GM04504 (cell line): ENCODE results near the gene ADRA2B.
"Not testable (repeated sequence)": the region's sequence is repeated elsewhere in the genome, so short reads cannot be mapped to it uniquely, and the experiment has no call there.

Source experiments
- DNase-seq: peaks from one replicate; pipeline ENCODE4 v3.0.0-alpha.2; 2012; ENCODE audit warnings: low read depth

The ADRA2B gene

DNA sequence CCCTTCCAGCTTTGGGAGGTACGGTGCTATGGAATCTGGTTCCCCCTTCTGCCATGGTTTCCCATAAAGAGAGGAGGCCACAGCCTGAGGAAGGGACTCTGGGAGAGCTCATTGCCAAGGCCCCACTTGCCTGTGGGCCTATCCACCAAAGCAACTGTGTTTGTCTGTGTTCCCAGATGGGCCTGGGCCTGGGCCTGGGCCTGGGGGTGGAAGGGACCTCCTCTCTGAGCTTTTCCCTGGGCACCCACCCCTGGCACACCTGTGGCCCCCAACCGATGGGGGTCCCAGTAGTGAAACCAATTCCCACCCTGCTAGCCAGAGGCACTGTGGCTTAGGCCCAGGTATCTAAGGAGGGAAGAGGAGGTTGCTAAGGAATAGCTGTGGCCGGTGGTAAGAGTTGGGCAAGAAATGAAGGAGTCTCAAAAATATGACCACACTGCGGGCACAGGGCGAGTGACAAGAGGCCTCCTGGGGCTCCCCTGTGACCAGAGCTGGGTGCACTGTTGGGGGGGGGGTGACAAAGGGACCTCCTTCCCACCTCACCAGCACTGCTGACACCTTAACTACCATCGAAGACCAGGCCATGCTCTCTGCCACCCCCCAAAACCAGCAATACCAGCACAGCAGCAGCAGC, 33.8 kb upstream of the ADRA2B start:
- no peak for DNase-seq

DNA sequence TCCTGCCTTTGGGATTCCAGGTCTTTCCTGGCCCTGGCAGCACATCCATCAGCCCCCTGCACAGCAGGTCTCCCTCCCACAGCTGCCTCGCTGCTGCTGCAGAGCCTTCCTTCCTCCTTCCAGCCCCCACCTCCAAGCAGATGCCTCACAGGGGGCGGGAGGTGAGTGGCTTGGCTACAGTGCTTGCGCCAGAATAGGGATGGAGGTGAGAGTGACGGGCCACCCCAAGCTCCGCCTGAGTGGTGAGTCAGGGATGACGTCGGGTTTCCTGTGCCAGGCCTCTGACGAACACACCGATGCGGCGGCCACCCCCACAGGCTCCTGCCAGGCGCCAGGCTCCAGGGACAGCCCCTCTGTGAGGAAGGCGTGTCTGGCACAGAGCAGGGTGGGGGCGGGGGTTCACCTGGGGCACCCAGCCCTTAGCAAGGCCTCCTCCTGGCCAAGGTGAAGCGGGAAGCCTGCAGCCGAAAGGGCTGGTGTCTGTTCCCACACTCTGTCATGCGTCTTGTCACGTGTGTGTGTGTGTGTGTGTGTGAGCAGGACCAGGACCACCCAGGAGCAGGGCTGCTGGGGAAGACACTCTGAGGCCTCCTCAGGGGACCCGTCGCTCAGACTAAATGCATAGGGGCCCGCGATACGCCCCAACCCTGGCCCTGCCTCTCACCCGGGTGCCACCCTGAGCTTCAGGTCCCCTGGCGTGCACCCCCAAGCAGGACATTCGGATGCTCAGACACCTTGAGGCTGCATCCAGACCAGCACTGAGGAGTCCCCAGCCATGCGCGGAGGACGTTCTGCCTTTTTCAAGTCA, 32.2 kb upstream of the ADRA2B start:
- peak; percentile 35 for DNase-seq

DNA sequence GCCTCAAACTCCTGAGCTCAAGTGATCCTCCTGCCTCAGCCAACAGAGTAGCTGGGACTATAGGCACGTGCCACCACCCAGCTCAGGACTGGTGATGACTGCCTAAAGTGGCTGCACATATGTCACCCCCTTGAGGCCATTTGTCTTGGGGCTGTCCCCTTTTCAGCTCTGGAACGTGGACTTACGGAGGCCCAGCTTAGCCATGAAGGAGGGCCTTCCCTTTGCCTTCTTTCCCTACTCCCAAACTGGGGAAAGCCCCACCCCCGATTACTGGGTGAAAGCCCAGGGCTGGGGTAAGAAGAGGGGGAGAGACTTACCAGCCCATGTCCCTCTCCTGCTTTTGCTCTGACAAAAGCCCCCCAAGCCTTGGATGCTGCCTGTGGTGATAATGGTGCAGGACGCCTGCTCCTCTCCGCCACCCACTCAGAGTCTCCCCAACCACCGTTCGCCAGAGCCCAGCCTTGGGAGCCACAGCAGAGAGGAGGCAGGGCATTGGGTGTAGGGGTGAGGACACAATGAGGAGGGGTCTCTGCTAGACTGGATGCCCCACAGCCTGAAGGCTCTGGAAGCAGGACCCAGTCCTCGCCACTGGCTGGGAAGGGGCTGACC, 31.3 kb upstream of the ADRA2B start:
- no peak for DNase-seq

DNA sequence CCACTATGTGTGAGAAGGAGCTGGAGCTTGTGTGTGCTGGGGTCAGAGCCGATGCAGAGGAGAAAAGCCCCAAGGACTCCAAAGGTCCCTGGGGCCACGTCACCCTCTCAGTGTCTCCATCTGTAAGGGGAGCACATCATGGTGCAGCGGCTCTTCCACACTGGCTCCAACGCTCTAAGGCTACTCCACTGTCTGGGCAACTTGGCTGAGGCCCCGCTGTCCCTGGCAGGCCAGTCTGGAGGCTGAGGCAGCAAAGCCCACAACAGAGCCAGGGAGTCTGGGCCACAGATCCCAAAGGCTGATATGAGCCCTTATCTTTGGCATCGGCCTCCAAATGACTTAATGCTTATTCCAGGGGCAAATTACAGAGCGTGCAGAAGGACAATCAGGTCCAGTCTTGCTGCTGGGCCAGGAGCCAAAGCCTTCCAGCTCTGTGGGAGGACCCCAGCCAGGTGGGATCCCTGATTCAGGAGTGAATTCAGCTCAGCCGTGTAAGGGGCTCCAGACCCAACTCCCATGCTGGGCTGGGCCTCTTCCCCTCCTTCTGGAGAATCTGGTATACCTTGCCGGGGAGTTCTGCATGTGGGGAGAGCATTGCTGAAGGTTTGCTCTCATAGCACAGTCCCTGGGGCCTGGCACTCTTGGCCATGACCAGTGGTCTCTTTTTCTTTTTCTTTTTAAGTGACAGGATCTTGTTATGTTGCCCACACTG, 30.7 kb upstream of the ADRA2B start:
- no peak for DNase-seq

DNA sequence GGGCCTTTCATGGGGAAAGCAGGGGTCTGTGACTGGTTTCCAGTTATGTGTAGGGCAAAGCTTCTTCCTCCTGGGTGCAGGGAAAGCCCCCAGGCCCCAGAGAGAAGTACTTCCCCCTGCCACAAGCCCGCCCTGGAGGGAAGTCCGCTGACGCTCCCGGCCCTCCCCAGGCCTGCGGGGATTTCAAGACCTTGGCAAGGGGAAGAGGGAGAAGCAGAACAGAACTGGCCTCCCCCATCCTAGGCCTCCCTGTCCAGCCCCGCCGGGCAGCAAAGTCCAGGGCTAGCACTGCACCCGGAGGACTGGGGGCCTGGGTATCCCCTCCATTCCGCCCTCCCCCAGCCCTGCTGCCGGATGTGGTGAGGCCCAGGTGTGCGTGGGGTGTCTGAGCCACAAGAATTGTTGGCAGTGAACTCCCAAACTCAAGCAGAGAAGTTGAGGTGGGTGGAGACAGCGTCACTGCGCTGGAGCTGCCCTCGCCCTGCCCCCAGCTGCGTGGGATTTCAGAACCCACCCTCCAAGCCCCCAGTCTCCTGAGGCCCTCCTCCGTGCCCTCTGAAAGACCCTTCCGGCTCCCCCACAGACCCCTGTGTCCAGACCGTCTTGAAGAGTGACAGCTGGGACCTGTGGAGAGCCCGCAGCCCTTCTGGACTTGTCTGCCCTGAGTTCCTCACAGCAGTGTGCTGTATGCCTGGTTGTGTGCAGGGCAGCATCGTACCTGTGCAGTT, 29.9 kb upstream of the ADRA2B start:
- DNase-seq = no peak

DNA sequence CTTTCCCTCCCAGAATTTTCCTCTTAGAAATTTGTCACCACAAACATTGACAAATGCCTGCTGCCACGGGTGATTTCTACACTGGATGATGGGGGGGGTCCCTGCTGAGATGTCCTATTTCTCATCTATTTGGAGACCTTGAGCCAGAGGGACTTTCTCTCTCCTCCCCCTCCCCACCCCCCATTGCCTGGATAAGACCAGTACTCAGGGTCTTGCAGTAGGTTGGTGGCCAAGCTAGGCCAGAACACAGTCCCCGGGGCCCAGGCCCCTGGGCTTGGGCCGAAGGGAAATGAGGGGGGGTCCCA, 29.4 kb upstream of the ADRA2B start:
- DNase-seq = no peak

DNA sequence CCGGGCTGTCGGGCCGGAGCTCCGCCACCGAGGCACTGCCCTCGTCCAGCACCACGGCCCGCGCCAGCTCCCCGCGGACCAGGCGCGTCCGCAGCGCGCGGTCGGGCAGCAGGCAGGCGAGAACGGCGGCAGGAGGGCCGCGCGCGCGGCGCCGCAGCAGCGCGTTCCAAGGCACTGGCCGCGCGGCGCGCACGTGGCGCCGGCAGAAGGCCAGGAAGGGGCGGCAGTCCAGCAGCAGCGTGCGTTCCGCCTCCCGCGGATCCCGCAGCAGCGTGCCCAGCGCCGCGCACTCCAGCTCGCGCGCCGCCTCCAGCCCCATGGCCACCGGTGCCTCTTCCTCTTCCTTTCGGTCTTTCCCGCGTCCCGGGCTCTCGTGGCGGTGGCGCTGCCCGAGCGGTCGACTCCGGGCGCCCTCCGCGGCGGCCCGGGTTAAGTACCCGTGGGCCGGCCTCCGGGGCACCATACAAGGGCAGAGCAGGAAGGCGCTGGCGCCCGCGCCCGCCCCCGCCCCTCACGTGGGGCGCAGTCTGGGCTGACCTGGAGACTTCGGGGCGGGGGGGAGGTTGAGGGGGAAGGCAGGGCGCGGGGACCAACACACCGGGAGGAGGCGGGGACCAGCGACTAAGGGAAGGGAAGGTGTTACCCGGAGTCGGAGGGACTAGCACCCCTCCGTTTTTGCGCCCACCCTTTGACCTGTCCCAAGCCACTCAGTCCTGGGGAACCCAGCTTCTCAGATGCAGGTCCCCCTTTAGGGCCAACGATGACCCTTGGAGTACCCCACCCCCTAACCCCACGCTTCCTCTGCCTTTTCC, 28.9 kb upstream of the ADRA2B start, which contains the start of gene DUSP2:
TSS of gene DUSP2 (minus strand) at position 405 of the 812 bp plus-strand sequence. CDS start at position 319, 86 bp downstream.
- DNase-seq = peak; percentile 24

DNA sequence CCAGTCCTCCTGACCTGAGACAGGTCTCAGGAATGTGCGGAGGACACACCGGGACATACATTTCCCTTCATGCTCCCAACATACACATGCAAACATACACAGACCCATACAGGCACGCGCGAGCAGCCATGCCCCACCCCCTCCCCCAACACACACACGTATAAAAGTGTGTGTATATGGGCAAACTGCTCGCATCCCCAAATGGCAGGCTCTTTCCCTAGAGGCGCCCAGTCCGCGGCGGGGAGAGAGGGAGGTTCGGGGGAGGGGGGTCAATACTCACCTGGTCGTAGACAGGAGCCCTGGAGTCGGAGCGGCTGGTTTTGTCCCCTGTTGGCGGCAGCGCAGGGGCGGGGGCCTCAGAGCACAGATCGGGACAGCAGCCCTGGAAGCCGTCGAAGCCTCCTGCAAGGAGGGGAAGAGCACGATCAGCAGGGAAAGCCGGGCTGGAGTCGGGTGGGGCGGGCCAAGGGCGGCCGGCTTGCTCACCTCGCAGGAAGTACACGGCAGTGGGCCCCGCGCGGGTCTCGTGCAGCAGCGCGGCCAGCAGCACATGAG, 28.2 kb upstream of the ADRA2B start:
- no peak for DNase-seq

DNA sequence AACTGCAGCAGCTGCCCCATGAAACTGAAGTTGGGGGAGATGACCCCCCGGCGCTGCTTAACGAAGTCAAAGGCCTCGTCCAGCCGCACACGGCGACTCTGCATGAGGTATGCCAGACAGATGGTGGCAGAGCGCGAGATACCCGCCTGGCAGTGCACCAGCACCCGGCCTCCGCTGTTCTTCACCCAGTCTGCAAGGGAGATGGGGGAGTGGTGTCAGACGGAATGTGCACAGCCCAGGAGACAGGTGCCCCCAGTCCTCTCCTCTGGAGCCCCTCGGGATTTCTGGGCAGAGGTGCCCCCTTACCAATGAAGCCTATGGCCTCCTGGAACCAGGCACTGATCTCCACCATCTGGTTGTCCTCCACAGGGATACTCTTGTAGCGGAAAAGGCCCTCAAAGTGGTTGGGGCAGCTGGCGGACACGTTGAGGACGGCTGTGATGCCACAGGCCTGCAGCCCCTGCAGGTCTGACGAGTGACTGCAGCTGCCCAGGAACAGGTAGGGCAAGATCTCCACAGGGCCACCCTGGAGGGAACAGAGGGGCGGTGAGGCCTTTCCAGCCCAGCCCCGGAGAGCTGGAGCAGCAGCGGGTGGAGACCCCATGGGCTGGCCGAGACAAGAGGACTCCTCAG, 27.6 kb upstream of the ADRA2B start:
- no peak for DNase-seq

DNA sequence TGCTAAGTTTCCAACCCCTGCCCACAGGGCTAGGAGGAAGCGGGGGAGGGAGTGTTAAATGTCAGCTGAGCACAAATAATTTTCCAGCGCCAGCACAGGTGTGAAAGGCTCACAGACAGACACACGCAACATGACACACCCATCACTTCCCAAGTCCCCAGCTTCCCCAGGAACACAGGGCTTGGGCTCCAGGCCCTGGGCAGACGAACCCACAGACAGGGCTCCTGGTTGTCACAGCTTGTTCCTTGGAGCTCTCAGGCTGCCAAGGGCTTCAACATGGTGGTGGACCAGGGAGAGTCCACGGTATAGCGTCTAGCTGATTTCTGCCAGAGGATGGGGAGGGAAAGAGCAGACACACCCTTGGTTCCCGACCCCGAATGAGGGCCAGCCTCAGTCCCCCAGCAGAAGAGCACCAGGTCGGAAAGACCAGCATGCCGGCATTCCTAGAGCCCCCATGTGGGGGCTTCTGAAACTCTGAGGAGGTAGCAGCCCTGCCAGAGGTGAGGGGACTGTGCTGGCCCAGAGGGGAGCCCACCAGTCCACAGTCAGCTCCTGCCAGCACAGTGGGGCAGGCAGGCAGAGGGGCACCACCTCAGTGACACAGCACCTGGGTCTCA, 27.0 kb upstream of the ADRA2B start:
- DNase-seq = no peak

DNA sequence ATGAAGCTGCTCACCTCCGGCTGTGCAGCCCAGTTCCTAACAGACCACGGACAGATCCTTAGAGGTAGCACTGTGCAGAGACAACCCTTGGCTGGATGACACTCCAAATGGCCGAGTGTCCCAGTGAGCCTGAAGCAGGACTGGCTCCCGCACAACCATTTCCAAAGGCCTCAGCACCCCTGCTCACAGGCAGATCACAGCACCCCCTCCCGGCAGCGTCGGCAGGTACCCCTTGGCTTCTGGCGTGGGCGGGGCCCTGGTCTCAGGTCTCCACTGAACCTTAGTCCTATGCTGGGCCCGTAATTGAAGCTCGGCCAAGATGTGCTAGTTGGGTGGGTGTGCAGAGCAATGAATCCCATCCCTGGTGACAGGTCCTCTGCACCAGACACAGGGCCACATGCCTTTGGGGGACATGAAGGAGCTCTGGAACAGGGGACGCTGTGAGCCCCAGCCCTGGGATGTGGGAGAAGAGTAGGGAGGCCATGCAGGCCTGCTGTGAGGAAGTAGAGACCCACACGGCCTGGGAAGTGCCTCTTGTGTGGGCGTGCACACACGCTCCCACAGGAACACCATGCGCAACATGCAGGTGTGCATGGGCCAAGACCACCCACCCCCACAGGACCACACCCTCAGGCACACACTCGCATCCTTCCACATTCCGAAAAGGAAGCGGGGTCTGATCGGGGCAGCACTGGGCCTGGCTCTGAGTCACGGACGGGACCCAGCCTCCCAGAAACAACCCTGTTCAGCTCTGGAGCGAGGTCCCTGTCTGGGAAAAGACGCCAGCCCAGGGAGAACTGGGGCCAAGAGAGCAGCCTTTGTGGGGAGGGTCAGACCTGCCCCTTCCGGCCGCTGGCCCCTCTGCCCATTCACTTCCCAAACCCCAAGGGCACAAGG, 26.1 kb upstream of the ADRA2B start:
- no peak for DNase-seq

DNA sequence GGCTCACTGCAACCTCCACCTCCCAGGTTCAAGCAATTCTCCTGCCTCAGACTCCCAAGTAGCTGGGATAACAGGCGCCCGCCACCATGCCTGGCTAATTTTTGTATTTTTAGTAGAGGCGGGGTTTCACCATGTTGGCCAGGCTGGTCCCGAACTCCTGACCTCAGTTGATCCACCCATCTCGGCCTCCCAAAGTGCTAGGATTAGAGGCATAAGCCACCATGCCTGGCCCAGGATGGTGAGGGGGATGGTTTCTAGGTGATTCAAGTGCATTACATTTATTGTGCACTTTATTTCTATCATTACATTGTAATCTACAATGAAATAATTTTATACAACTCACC, 25.2 kb upstream of the ADRA2B start:
- not testable (repeated sequence) for DNase-seq

DNA sequence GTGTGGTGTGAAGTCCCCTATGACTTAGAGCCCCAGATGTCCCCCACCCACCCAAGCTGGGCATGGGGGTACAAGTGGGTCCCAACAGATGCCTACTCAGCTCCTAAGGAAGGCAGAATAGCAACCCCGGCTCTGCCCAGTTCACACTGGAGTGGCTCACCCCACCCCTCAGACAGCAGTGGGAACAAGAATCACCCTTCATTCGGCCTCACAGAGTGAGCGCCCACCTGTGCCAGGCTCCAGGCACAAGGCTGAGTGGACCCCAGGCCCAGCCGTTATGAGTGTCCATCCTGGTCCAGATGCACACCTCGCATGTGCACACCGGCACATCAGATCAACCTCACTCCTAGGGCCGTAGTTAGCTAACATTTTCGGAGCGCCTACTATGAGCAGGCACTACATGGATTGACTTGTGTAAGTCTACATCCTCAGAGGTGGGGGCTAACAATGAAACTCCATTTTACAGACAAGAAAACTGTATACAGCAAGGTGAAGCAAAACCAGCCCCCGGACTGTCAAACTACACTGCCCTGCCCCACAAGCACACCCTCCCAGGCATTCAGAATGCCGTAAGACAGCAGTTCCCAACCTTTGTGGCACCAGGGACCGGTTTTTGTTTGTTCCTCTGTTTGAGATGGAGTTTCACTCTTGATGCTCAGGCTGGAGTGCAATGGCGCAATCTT, 24.7 kb upstream of the ADRA2B start:
- no peak for DNase-seq

DNA sequence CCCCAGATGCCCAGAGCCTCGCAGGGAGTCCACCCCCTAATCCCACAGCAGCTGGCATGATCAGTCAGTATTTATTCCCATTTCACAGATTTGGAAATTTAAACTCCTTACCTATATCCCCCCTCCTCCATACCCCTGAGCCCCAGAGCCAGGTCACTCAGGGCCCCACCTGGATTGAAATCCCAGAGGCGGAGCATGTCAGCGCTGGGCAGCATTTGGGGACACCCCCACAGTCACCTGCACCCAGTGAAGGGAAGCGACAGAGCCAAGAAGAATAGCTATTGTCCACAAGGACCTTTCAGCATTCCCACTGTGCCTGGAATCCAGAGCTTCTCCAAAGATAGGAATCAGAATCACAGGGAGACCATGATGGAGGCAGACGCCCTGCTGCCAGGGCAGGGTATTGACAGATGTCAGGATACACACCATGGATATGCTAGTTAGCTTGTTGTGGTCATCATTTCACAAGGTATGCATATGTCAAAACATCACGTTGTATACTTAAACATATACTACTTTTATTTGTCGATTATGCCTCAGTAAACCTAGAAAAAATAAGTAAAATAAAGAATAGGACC, 22.9 kb upstream of the ADRA2B start:
- no peak for DNase-seq

DNA sequence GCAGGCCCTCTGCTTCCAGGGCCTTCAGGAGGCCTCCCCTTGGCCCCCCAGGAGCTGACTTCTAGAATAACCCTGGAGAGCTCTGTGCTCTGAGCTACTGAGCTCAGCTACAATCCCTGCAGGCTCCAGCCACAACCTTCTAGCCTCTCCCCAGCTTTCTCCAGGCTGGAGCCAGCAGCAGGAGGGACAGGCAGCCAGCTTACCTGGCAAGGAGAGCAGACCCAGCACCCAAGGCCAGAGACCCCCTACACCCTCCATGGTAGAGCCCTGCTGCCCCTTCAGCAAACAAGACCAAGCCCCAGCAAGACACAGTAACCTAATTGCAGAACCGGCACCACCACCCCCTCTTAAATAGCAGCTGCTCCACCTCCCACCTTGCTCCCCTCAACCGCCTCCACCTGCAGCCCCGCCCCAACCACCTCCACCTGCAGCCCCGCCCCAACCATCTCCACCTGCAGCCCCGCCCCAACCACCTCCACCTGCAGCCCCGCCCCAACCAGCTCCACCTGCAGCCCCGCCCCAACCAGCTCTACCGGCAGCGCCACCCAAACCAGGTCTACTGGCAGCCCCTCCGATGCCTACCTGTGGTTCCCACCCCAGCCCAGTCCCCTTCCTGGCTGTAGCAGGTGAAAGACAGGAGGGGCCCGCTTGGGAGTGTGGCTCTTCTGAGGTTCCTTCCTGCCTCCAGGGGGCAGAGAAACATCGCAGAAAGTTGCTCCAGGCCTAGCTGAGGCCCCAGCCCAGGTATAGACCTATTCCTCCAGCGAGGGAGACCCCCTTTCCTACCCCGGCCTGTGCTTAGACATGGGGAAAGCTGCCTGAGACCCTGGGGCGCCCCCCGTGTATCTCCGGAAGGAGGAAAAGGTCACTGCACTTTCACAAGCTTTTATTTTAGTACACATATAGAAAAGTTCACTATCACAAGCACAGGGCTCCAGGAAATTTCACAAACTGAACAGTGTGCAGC, 22.1 kb upstream of the ADRA2B start, which contains the start of gene ASTL:
TSS of gene ASTL (minus strand) at position 324 of the 967 bp plus-strand sequence. CDS start at position 258, 66 bp downstream.
- DNase-seq = no peak

DNA sequence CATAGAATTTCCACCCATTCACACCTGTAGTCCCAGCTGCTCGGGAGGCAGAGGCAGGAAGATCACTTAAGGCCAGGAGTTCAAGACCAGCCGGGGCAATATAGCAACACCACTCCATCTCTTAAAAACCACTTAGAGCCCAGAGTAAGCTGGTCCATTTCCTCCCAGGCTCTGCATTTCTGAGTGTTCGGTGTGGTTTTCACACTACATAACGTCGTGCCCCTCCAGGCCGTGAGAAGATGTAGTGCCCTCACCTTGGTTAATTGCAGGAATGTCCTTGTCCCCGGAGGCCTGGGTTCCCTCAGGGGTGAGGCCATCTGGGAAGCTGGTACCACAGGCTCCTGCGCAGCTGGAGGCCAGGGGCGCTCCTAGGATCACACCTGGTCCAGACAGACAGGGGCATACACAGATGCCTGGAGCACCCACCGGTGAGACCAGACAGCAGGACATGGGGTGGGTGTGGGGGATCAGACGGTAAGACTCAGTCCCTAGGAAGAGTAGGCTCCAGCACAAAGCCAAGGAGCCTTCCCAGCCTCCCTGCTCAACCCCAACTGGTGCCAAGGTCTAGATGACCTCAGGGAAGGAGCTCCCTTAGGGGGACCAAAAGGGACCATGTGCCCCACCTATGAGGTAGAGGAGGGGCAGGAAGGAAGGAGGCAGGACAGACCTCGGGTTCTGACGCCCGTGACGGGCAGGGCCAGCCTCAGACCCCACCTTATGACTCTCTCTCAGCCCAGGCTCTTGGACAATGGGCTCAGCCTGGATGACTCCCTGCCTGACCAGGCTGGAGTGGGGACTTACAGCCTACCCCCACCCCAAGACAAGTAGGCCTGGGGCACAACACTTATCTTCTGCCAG, 21.2 kb upstream of the ADRA2B start:
- DNase-seq = no peak
